Endothelial cell (in vitro differentiated cells): Measurements from ENCODE around the gene ADH4. TPM values are rescaled to one million over a fixed set of nuclear protein-coding genes. Genes with fewer than 3 reads are reported as not detected.

Experiments
- DNase-seq: peaks from one replicate; pipeline ENCODE4 v3.0.0; 2021; ENCODE audit warnings: low spot score
- H3K27ac Mint-ChIP-seq: one replicate; pipeline ENCODE4 v1.8.0; 2021; ENCODE audit warnings: mixed read lengths, inconsistent platforms; ENCODE audit not compliant: unreplicated experiment
- H3K27me3 Mint-ChIP-seq: one replicate; pipeline ENCODE4 v1.8.0; 2021; ENCODE audit warnings: mild to moderate bottlenecking, moderate library complexity, mixed read lengths, inconsistent platforms; ENCODE audit not compliant: unreplicated experiment
- H3K36me3 Mint-ChIP-seq: one replicate; pipeline ENCODE4 v1.8.0; 2021; ENCODE audit warnings: mild to moderate bottlenecking, low read depth, mixed read lengths, inconsistent platforms; ENCODE audit not compliant: unreplicated experiment
- H3K4me1 Mint-ChIP-seq: one replicate; pipeline ENCODE4 v1.8.0; 2021; ENCODE audit warnings: mild to moderate bottlenecking, mixed read lengths, inconsistent platforms; ENCODE audit not compliant: unreplicated experiment
- H3K4me3 Mint-ChIP-seq: one replicate; pipeline ENCODE4 v1.8.0; 2021; ENCODE audit warnings: mild to moderate bottlenecking, mixed read lengths, inconsistent platforms; ENCODE audit not compliant: unreplicated experiment
- H3K9me3 Mint-ChIP-seq: one replicate; pipeline ENCODE4 v1.8.0; 2021; ENCODE audit warnings: mixed read lengths, inconsistent platforms; ENCODE audit not compliant: unreplicated experiment
- CTCF ChIP-seq: fragments of 200-600 bp; sonication (generic); IDR thresholded peaks from one replicate; pipeline ENCODE4 v1.5.0; 2021; ENCODE audit warnings: antibody characterized with exemption; ENCODE audit not compliant: unreplicated experiment
- total RNA-seq: library from RNA; stranded (reverse); fragmentation: NEBNext Ultra II Directional; extraction: Animal tissue kit (Norgen Biotek cat#: 25700); gene quantifications from one replicate; pipeline ENCODE4 v1.2.1, GENCODE V29; 2021; ENCODE audit not compliant: unreplicated experiment

ADH4 gene
- total RNA-seq, 1 donor from 2014 or later, result not detected

DNA sequence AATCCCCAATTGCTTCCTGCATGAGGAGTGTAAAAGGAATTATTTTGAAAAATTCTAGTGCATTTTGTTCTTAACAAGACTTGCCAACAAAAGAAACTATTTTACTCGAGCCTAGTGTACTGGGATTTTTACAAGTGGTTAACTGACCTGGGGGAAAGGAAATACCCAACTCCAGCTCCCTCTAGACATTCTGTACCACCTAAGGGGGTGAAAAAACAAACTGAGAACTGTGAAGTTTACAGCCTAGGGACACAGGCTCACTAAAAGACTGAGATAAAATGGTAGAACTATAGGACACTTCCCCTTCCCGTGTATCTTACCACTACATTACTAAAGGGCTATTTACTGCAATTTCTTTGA is 52.9 kb downstream of the ADH4 start:
- H3K9me3 Mint-ChIP-seq, result no peaks in the 10 kb centered on the region
- H3K27ac Mint-ChIP-seq, result no peak overlapping the region
- no peak for TF ChIP-seq CTCF
- DNase-seq, result no peak
- peaks cover 7% of the 10 kb centered on the region for H3K27me3 Mint-ChIP-seq
- H3K4me3 Mint-ChIP-seq, result no peak overlapping the region
- peaks cover 4% of the 10 kb centered on the region for H3K36me3 Mint-ChIP-seq
- H3K4me1 Mint-ChIP-seq, result peaks cover 43% of the 10 kb centered on the region

DNA sequence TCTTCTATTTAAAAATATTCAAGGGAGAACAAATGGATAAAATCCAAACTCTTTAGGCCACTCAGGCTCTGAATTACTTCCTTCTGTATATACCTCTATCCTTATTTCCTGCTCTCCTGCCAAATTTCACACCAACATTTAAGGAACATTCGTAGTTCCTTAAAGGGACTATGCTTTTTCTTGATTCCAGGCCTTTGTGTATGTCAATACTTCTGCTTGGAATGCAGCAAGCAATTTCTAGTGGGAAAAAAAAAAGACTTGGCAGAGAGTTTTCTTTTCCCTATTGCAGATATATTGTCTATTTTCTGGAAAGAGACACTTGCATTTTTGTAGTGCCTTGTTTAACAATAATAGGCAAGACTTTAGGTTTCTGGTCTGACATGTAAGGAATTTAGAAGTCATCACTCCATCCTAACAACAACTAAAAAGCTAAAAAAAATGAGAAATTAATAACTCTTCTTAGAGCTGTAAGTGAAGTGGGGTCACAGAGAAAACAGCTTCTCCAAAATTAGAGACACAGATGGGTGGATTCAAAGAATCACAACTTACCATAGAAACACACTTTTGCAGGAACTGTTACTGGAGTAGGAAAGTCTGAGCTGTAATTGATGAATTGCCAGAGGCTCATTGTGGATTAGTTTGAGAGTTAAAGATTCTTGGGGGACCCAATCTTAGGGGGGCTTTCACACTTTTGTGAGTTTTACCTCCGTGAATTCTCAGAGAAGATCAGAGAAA is 53.4 kb downstream of the ADH4 start:
- no peaks in the 10 kb centered on the region for H3K9me3 Mint-ChIP-seq
- no peak for TF ChIP-seq CTCF
- peak overlapping the region; percentile 100 for H3K4me3 Mint-ChIP-seq
- peaks cover 43% of the 10 kb centered on the region for H3K4me1 Mint-ChIP-seq
- peaks cover 4% of the 10 kb centered on the region for H3K36me3 Mint-ChIP-seq
- no peak for DNase-seq
- peak overlapping the region; percentile 33 for H3K27ac Mint-ChIP-seq
- peaks cover 7% of the 10 kb centered on the region for H3K27me3 Mint-ChIP-seq

DNA sequence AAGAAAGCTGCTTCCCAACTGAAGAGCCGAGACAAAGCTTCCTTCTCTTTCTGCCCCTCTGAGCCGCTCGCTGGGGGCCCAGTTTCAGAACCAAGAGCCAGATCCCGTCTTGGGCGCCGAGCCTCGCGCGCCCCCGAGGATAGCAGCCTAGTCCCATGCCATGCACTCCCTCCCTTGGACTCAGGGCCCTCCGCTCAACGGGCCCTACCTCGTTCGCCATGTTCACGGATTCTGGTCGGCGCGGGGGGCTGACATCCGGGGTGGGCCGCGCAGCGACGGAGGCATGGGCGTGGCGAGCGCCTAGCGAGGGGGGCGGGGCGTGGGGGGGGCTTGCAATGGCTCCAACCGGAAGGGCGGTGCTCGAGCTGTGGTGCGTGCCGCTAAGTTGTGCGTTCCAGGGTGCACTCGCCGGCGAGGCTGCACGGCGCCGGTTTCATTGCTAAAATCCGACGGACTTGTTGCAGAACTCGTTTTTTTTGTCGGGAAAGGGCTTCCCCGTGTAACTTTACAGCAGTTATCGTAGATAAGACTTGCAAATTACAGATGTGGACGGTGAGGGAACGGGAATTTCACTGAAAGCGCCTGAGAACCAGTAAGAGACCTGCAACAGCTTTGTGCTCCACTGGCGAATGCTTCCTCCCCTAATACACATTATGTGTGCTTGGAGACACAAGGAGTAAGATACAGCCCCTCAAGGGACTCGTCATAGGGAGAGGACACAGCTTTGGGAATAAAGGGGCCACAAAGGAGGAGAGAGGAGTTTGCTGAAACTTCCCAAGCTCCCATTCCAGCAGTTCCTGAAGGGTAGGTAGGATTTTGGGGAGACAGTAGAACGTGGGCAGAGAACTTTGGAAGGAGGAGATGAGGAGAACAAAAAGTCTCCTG is 55.4 kb downstream of the ADH4 start, which contains the start of gene ADH5:
ADH5 (minus strand) TSS at position 308 of the 885 bp plus-strand sequence; CDS start at position 220, 88 bp downstream.
- Mint-ChIP-seq H3K27ac (peak within 1 kb of the TSS; percentile 87), H3K36me3 (peaks cover 7% of the 10 kb centered on the region), H3K9me3 (no peaks in the 10 kb centered on the region), H3K4me1 (peaks cover 43% of the 10 kb centered on the region), H3K4me3 (peak within 1 kb of the TSS; percentile 100), H3K27me3 (peaks cover 7% of the 10 kb centered on the region)
- no peak for TF ChIP-seq CTCF
- DNase-seq, result peak; percentile 69

DNA sequence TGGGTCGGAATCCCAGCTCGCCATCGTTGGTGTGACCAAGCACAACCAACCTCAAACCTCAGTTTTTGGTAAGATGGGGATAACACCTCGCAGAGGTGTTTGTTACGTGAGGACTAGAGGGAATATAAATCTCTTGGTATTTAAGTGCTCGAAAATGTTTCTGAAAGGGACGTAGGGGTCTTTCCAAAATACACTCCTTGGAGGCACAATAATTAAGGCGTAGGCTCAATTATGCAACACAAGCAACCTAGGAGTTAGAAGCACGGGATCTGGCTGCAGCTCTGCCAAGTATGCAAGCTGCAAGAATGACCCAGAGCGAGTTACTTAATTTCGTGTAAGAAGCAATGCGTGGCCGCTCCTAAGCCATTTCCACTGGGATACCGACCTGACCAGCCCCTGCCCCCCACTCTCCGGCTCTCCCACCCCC is 56.1 kb downstream of the ADH4 start:
- no peak for TF ChIP-seq CTCF
- peaks cover 7% of the 10 kb centered on the region for H3K27me3 Mint-ChIP-seq
- peaks cover 10% of the 10 kb centered on the region for H3K36me3 Mint-ChIP-seq
- H3K4me1 Mint-ChIP-seq, result peaks cover 43% of the 10 kb centered on the region
- no peak for DNase-seq
- H3K4me3 Mint-ChIP-seq, result peak overlapping the region; percentile 100
- H3K27ac Mint-ChIP-seq, result peak overlapping the region; percentile 87
- H3K9me3 Mint-ChIP-seq, result no peaks in the 10 kb centered on the region
